Ammon's horn (tissue), 1 donor: Measurements from ENCODE around the gene SDF2L1.

Source experiments
- DNase-seq: peaks from one replicate; pipeline ENCODE4 v3.0.0-alpha.2; 2016; ENCODE audit warnings: low spot score

SDF2L1 gene

GRCh38 chr22:21622011-21622918 is 19.8 kb upstream of the SDF2L1 start:
- peak; percentile 56 for DNase-seq

- peak; percentile 75 for DNase-seq
These were observed 19.0 kb upstream of the SDF2L1 start for GRCh38 chr22:21622919-21623647.

- no peak for DNase-seq
These were observed 18.5 kb upstream of the SDF2L1 start for GRCh38 chr22:21623648-21623970.

- DNase-seq = no peak
These were observed 17.8 kb upstream of the SDF2L1 start for GRCh38 chr22:21624120-21624879.

GRCh38 chr22:21624880-21625791 is 17.0 kb upstream of the SDF2L1 start:
- DNase-seq = no peak

GRCh38 chr22:21626073-21626734 is 15.9 kb upstream of the SDF2L1 start:
- DNase-seq = no peak

GRCh38 chr22:21626735-21627469 is 15.2 kb upstream of the SDF2L1 start:
- DNase-seq = peak; percentile 64

GRCh38 chr22:21628386-21629254 is 13.5 kb upstream of the SDF2L1 start:
- no peak for DNase-seq

- DNase-seq = peak; percentile 95
These were observed 12.6 kb upstream of the SDF2L1 start, which contains the start of gene YDJC for GRCh38 chr22:21629255-21630149. Gene YDJC (minus strand): TSS chr22:21630022. CDS start chr22:21630014, 8 bp downstream.

GRCh38 chr22:21631025-21631424 is 11.1 kb upstream of the SDF2L1 start:
- DNase-seq = no peak

- no peak for DNase-seq
These were observed 9.7 kb upstream of the SDF2L1 start, which contains the start of gene CCDC116 for GRCh38 chr22:21632237-21632895. Gene CCDC116 (plus strand): TSS chr22:21632760. CDS start chr22:21633182, 422 bp downstream.

- no peak for DNase-seq
These were observed 9.2 kb upstream of the SDF2L1 start for GRCh38 chr22:21632931-21633330.

GRCh38 chr22:21633481-21633880 is 8.6 kb upstream of the SDF2L1 start:
- no peak for DNase-seq

- no peak for DNase-seq
These were observed 8.0 kb upstream of the SDF2L1 start for GRCh38 chr22:21634081-21634480.

GRCh38 chr22:21634844-21635243 is 7.3 kb upstream of the SDF2L1 start:
- no peak for DNase-seq

- no peak for DNase-seq
These were observed 6.2 kb upstream of the SDF2L1 start for GRCh38 chr22:21635771-21636510.
